ENCODE data around the gene CMTM6. TPM values are rescaled to one million over a fixed set of nuclear protein-coding genes. Genes with fewer than 3 reads are reported as not detected.

Gene CMTM6
- total RNA-seq, 1 donor from 2014 or later: 54.0 TPM

Small RNA genes lying within 50 kb of the gene (microRNA-seq; reads per million reads assigned to microRNA genes)
- not detected for gene MIR548AY (ENCODE audit: borderline number of aligned reads)

Other genes starting within 250 kb of the CMTM6 start
- 8.8 to 10.6 TPM (median 9.3 TPM) in 3 replicates for gene CMTM7, start 111.0 kb downstream of the CMTM6 start, total RNA-seq
- 56.9 to 73.1 TPM (median 69.2 TPM) in 3 replicates for gene DYNC1LI1, start 68.0 kb upstream of the CMTM6 start, total RNA-seq
- 43.6 to 58.0 TPM (median 49.1 TPM) in 3 replicates for gene CNOT10, start 182.3 kb upstream of the CMTM6 start, total RNA-seq